Stimulated activated CD8-positive, alpha-beta memory T cell treated with anti-CD3 and anti-CD28 coated beads, Interleukin-7, amount 100 ng/mL, for 48 hours (primary cell): ENCODE measurements around the gene ZNF536.
"Not testable (repeated sequence)": the region's sequence is repeated elsewhere in the genome, so short reads cannot be mapped to it uniquely, and the experiment has no call there.

Experiments
- DNase-seq, 2 donors: peaks; one replicate each; pipeline ENCODE4 v3.0.0-alpha.2; 2020; ENCODE audit warnings: low read depth in 1 of 2; ENCODE audit errors: extremely low read depth in 1 of 2

ZNF536 gene

DNA sequence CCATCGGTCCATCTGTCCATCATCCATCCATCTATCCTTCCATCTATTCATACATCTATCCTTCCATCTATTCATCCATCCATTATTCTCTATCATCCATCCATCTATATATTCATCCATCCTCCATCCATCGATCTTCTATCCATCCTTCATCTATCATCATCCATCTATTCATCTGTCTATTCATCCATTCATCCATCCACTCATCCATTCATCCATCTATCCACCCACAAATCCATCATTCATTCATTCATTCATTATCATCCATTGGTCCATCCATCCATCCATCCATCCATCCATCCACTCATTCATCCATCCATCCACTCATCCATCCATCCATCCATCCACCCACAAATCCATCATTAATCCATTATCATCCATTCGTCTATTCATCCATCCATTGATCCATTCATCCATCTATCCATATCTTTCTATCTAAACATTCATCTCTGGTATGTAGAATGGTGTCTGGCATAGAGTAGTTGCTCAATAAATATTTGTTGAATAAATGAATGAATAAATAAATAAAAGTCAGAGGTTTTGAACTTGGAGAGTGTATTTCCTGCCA, 36.6 kb downstream of the ZNF536 start:
- DNase-seq: no peak

DNA sequence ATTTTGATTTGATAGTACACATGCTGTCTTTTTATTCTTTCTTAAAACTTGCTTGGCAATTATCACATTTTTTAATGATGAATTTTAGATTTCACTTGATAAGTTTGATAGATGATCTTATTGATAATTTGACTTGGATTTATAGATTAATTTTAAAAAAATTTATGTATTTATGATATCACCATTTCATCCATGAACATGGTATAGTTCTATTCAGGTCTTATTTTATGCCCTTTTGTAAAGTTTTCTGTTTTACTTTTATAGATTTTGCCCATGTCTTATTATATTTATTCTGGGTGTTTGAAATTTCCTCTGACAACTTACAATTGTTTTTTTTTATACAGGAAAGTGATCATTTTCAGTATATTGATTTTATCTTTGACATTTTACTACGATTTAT, 39.5 kb downstream of the ZNF536 start:
- DNase-seq: no peak

DNA sequence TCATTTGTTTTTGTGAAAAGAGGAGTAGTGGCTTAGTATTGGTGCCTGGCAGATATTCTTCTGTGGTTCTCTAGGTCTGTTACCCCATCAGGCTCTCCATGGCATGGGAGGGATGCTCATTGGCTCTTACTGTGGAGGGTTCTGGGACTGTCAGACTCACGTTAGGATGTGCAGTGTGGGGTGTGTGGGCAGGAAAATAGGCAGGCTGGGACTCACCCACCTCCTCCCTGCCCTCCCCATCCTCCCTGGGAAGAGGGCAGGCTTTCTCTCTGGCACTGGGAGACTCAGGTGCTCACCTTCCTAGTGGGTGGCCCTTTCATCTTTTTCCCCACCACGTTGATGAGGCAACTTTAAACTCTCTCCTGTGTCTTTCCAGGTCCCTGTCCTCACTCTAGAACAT, 44.2 kb downstream of the ZNF536 start:
- DNase-seq: no peak

DNA sequence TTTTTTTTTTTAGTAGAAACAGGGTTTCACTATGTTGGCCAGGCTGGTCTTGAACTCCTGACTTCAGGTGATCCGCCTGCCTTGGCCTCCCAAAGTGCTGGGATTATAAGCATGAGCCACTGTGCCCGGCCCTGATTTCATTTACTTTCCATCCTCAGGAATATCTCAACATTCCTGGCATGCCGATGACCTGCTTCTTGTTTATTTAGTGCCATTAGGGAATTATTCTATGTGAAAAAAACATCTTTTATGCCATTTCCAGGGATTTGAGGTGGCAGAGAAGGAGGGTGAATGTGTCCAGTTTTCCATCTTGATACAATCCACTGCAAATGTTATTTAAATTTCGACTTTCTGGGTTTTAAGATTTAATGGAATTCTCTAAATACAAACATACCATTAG, 45.0 kb downstream of the ZNF536 start:
- not testable (repeated sequence) for DNase-seq

DNA sequence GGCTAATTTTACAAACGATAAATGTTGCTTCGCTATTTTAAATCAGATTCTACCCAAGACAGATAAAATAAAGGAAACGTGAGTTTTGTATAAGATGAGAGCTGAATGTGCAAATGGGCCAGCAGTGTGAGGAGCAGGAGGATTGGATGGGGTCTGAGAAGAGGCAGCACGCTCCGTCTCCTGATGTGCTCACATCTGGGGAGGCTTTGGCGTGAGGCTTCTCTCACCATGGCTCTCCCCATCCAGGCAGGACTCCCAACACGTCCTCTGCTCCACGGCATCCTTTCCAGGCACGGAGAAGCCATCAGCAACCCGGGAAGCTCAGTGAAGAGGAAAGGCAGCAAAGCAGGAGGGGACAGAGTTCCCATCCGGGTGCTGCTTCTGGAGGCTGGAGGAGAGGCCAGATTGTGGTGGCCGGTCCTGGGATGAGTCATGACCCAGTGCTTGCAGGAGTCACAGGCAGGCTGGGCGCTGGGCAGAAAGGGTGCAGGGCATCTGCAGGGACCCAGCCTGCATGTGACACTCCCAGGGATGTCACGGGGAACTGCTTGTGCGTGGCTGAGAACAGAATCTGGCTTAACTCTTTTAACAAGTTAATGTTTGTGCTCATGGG, 47.5 kb downstream of the ZNF536 start:
- DNase-seq: no peak

DNA sequence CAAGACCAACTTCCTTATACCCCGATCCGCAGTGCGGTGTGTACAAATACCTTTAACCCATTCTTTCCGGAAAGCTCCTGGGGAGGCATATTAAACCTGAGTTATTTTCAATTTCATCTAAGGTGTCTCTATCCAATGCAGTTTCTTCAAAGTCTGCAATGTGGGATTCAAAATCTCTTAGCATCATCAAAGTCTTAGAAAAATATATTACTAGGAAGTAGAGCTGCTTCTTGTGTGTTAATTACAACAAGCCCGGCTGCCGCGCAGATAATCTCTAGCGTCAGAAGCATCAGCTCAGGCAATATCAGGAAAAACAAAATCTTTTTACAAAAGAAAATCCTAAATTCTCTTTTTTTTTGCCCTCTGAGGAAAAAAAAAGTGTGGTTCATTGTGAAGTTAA, 48.1 kb downstream of the ZNF536 start:
- no peak for DNase-seq

DNA sequence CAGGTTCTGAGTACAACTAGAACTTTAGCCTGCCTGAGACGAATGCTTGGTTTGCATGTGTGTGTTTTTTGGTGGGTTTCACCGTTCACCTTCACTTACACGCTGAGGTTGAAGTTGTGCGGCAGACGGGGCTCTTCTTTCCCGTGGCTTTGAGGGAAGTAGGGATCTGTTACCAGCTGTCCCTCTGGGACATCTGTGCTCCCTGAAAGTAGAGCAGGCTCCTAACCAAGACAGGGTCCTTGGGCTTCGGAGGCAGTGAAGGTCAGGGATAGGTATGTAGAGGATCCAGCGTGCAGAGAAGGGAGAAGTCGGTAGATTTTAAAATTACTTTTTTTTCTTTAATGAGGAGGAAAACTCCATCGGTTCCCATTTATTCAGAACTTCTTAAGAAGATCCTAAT, 48.7 kb downstream of the ZNF536 start:
- DNase-seq: no peak

DNA sequence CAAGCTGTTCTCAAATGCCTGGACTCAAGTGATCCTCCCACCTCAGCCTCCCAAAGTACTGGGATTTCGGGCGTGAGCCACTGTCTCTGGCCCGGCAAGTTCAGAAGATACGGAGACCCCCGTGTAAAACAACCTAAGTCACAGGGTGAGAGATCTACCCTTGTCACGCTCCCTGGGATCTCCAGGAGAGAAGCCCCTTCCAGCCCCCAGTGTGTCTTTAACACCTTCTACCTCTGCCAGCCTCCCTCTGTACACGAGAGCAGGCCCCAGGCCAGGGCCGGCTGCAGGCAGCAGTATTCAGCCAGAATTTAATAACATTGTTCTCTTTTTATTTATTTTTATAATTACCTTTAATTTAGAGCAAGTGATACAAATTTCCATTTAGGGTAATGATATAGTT, 49.4 kb downstream of the ZNF536 start:
- no peak for DNase-seq

DNA sequence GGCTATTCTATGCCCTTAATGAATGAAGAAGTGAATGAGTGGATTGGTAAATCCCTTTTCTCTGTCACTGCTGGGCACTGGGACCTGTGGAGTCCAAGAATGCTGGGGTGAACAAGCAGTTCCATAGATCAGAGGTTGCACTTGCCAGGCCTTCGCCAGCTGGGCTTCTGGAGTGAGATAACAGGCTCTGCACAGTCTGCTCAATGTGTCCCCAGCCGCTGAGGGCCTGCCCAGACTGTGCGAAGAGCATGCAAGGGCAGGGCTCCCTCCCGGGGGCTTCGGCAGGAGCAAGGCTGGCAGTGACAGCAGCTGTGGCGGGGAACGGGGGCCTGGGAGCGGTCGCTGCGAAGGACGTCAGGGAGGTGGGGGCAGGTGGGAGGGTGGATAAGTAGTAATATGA, 51.3 kb downstream of the ZNF536 start:
- no peak for DNase-seq

DNA sequence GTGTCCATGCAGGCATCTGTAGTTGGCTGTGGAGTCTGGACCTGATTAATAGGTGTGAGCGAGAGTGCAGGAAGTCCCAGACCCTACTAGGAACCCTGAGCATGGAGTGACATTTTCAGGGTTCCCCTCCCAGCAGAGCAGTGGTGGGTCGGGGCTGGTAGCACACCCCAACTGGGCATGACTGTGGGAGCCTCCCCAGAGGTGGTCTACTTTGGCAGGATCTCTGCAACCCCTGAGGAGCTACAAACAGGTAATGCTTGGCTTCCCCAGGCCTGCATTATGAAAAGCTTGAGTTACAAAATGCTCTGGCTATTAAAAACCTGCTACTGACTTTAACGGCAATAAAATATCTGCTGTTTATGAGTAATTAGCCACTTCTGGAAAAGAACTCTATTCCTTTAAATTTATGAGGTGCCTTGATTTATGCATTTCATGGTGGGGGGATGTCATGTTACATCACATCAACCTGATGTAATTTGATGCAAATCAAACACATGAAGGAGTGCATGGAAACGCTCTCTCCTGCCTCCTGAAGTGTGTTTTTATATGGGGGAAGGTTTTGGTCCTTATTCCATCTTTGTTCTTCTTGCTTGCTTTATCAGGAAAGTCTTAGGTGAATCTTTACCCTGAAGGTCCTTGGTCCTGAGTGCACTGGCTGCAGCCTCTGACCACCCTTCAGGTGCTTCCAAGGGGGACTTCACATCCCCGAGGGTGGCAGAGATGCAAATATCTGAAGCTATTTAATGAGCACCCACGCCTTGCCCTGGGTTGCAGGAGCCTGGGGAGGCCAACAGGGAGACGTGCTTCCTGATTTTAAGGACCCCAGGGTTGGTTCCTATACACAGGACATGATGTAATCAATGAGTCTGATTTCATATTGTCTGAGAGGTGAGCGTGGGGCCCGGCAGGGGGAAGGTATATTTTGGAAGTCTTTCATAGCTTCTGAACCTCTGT, 54.0 kb downstream of the ZNF536 start:
- DNase-seq: no peak

DNA sequence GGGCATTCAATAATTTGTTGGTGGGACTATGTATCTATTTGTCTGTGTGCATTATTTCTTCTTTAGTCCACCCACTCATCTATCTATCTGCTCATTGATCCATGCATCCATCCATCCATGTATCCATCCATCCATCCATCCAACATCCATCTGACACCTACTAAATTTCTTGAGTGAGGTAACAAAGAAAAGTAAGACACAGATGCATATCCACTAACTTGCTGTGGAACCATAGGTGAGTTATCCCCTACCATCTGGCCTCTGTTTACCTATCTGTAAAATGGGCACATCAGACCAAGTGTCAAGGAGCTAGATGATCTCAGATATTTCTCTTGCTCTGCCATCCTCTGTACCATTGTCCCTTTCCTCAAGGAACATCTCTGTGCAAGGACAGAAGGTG, 54.7 kb downstream of the ZNF536 start:
- no peak for DNase-seq

DNA sequence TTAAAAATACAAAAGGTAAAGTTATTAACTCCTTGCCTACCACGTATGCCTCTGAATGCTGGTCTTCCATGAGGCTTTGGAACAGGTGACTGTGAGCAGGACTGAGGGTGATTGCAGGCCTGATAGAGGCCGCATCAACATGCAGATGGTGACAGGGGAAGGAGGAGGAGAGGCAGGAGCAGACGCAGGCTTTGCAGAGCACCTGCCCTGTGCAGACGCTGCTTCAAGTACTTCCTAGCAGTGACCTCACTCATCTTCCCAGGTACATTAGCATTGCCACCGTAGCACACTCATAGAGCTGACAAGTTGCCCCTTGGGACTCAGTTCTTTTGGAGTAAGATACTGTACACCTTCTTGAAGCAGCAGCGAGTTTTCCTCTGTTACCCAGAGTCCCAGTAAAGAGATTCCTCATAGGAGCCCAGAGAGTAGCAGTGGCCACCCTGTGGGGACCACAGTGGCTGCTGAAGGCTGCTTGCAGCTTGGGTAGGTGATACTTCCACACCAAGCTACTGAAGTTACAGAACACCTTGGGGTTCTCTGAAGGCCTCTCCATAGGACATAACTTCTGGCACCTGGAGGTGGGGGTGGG, 56.0 kb downstream of the ZNF536 start:
- DNase-seq: no peak

DNA sequence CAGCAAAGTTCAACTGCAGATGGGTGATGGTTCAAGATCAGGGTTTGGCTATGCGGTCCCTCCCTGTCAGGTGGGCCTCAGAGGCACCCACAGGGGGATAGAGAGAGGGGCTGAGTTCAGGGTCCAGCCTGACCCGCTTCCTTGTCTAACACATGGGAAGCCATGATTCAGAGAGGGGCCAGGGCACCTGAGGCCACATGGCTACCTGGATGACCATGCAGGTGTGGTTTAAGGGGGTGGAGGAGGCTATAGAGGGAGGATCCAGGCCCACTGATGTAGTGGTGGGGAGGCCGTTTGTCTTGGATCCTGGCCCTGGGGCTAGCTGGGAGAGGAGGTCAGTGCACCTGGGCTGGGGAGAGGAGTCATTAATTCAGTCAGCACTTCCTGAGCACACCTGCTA, 56.7 kb downstream of the ZNF536 start:
- no peak for DNase-seq

DNA sequence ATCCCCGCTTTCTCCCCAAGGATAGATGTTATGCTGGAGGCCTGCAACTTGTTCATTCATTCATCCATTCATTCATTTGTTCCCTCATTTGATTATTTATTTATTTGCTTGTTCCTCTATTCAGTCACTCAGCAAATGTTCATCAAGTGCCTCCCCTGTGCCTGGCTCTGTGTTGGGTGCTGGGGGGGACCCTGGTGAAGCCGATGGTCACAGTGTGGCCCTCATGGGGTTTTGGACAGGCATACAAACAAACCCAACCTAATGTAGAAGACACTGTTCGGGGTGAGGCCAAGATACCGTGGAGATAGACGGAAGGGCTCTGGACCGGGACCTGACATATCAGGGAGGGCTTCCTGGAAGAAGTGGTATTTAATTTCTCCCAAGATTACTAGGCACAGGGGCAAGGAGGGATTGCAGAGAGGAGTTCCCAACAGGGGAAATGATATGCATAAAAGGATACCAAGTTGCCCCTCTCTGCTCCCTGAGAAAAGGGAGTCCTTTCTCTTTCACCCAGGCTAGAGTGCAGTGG, 58.1 kb downstream of the ZNF536 start:
- no peak for DNase-seq

DNA sequence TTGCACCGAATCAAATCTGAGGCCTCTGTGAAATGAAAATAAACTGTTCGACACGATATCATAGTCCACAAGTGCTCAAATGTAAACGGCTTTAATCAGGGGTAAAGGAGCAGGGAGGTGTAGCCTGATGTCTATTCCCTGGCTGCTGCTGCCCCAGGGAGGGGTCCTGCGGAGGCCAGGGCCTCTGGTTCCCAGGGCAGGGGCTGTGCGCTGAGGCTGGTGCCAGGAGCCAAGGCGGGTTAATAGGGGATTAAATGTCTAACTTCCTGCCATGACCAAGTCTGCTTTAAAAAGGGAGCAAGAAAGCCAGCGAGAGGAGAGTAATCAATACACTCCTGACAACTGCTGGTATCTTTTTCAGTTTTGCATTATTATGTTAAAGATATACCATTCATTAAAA, 59.4 kb downstream of the ZNF536 start:
- DNase-seq: no peak

DNA sequence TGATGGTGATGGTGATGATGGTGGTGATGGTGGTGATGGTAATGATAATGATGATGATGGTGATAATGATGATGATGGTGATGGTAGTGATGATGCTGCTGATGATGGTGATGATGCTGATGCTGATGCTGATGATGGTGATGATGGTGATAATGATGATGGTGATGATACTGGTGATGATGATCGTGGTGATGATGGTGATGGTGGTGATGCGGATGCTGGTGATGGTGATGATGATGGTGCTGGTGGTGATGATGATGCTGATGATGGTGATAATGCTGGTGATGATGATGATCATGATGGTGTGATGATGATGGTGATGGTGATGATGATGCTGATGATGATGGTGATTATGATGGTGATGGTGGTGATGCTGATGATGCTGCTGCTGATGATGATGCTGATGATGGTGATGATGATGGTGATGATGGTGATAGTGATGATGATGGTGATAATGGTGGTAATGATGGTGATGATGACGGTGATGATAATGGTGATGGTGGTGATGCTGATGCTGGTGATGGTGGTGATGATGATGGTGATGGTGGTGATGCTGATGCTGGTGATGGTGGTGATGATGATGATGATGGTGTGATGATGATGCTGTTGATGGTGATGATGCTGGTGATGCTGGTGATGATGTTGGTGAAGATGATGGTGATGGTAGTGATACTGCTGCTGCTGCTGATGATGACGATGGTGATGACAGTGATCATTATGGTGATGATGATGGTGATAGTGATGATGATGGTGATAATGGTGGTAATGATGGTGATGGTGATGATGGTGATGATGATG, 62.8 kb downstream of the ZNF536 start:
- DNase-seq: no peak

DNA sequence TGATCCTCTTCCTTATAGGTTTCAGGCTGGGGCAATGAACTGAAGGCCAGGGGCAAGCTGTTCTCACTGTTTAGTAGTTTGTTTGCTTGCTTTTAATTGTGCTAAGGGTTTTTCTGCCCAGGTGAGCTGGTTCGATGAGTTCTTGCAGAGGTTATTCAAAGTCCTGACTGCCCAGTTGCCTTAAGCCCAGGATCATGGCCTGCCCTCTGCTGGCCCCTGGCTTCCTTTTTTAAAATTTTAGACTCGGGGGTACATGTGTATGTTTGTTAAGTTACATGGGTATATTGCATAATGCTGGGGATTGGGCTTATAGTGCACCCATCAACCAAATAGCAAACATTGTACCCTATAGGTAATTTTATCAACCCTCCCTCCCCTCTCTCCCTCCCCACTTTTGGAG, 65.7 kb downstream of the ZNF536 start:
- DNase-seq: no peak

DNA sequence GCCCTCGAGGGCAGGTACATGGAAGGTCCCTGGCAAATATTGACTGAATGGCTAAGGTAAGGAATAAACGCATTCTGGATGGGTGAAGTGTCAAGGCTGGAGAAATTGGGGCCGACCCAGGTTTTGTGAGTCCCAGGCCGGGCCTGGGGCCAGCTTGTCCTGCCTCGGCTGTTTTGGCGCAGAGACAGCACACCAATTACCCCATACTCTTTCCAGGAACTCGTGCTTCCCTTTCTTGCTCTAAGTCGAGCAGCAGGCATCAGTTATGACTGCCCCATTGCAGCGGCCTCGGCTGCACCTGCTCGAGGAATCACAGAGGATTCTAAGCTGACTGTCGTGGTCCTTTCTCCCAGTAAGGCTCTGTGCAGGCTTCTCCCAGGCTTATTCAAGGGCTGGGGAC, 67.1 kb downstream of the ZNF536 start:
- no peak for DNase-seq

DNA sequence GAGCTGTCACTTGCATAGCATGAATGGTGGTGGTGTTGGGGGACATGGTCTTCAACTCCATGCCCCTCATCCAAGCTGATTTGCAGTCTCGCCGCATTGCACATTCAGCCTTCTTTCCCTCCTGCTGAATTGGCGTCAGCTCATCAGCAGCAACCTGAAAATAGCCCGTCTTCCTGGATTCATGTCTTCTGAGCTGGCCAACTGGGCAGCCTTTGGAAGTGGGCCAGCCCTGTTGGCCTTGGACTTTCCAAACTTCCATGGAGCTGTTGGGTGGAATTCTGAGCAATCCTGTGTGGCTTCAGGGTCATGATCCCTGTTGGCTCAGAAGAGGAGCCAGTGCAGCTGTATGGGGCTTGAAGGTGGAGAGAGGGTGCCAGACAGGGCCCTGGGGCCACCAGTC, 68.8 kb downstream of the ZNF536 start:
- DNase-seq: no peak

DNA sequence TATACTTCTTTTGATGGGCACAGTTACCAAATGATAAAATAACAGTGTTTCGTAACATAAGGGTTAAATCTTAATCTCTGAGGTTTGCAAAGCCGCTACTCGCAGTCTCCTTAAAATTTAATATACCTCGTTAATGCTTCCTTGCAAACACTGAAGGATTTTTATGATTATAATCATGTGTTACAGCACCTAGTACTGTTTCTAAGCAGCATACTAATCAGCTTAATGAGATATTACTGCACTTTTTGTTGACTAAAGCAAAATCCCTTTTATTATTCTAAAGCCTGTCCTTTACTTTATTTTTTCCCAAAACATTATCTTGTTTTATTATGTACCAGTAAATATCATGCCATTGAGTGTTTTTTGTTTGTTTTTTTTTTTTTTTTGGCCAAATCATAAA, 70.5 kb downstream of the ZNF536 start:
- DNase-seq: no peak
